Panc1 (cell line): ENCODE measurements around the gene RFC5. TPM values are rescaled to one million over a fixed set of nuclear protein-coding genes. Genes with fewer than 3 reads are reported as not detected.

Experiments
- ATAC-seq: fragments of 200-7000 bp; cut with Tn5 transposase; 2 replicates; pipeline ENCODE4 v1.9.1; 2020; ENCODE audit warnings: mild to moderate bottlenecking, moderate library complexity
- BruUV-seq: library from RNA; stranded (reverse); fragments of 400-500 nt; replicated peaks from 2 replicates; lab custom pipeline; 2021; lab: Mats Ljungman, UMichigan
- CTCF ChIA-PET: fragments of 300-600 bp; sonication (Branson Sonifier 250); formaldehyde crosslinking; loops from one replicate; lab custom pipeline; 2022; ENCODE audit warnings: antibody characterized with exemption; lab: Charles Lee
- POLR2A ChIA-PET: fragments of 300-600 bp; sonication (Branson Sonifier 250); formaldehyde crosslinking; loops from one replicate; lab custom pipeline; 2022; ENCODE audit warnings: antibody characterized with exemption; lab: Charles Lee
- DNase-seq: peaks from one replicate; pipeline ENCODE4 v3.0.0-alpha.2; 2010; ENCODE audit warnings: low read depth, low spot score
- H3K27ac ChIP-seq: 2 replicates; pipeline ENCODE4 v1.5.1; 2011; ENCODE audit warnings: mild to moderate bottlenecking, low read length, inconsistent platforms
- H3K27me3 ChIP-seq: fragments of 200-500 bp; sonication (Bioruptor generic); 2 replicates; pipeline ENCODE4 v1.6.0; 2014; ENCODE audit warnings: low read length, inconsistent platforms; ENCODE audit not compliant: control insufficient read depth, insufficient read depth
- H3K36me3 ChIP-seq: fragments of 200-500 bp; sonication (Bioruptor generic); 2 replicates; pipeline ENCODE4 v1.5.1; 2014; ENCODE audit warnings: inconsistent platforms, mild to moderate bottlenecking, low read length, moderate library complexity; ENCODE audit not compliant: control insufficient read depth, insufficient read depth
- H3K4me1 ChIP-seq: 2 replicates; pipeline ENCODE4 v1.5.1; 2011; ENCODE audit warnings: inconsistent platforms, mild to moderate bottlenecking, low read length, moderate library complexity; ENCODE audit not compliant: control insufficient read depth, insufficient read depth
- H3K4me3 ChIP-seq, 2 experiments: 2 replicates each; pipeline ENCODE4 v1.5.1; 2011 to 2012; ENCODE audit warnings: low read depth in 2 of 2, low read length in 2 of 2, mild to moderate bottlenecking in 2 of 2, inconsistent platforms in 1 of 2, moderate library complexity in 1 of 2
- H3K9me3 ChIP-seq: fragments of 200-500 bp; sonication (Bioruptor generic); 2 replicates; pipeline ENCODE4 v1.5.1; 2014; ENCODE audit warnings: low read depth, mild to moderate bottlenecking, inconsistent platforms, low read length, moderate library complexity; ENCODE audit not compliant: control insufficient read depth, insufficient read depth
- CTCF ChIP-seq: fragments of 450-650 bp; IDR thresholded peaks from 2 replicates; pipeline ENCODE4 v1.5.1; 2017; ENCODE audit warnings: mild to moderate bottlenecking
- POLR2AphosphoS5 ChIP-seq: IDR thresholded peaks from 2 replicates; pipeline ENCODE4 v1.6.1; 2012; ENCODE audit warnings: mild to moderate bottlenecking, low read depth, low read length, moderate library complexity
- SIN3A ChIP-seq: IDR thresholded peaks from 2 replicates; pipeline ENCODE4 v1.6.1; 2012; ENCODE audit warnings: low read depth, mild to moderate bottlenecking, low read length, moderate library complexity, borderline replicate concordance; ENCODE audit not compliant: insufficient read depth
- TCF7L2 ChIP-seq: IDR thresholded peaks from 2 replicates; pipeline ENCODE4 v1.6.1; 2011; ENCODE audit warnings: mild to moderate bottlenecking, low read depth, low read length, inconsistent platforms
- in situ Hi-C: cut with HindIII; loops from 2 replicates; pipeline ENCODE4 v1.10.0; 2016; ENCODE audit warnings: low sequenced_read_pairs, low pct_unique_long_range_greater_than_20kb
- intact Hi-C: fragments of 100-400 bp; cut with micrococcal nuclease; formaldehyde crosslinking; loops from one replicate; pipeline ENCODE4 v1.10.0; 2022; ENCODE audit not compliant: unreplicated experiment
- total RNA-seq: library from RNA; stranded (reverse); gene quantifications from one replicate; pipeline ENCODE4 v1.2.1, GENCODE V29; 2021; ENCODE audit not compliant: unreplicated experiment
- TF ChIP-seq, protein P1 (sequence below), 2 experiments: IDR thresholded peaks; 2 replicates each; pipeline ENCODE4 v1.6.1; 2011 to 2012; ENCODE audit warnings: low read depth in 2 of 2, control low read depth in 1 of 2, low read length in 1 of 2, mild to moderate bottlenecking in 1 of 2, moderate library complexity in 1 of 2; ENCODE audit not compliant: insufficient read depth in 1 of 2

The RFC5 gene
- total RNA-seq, 1 experiment from 2014 or later, result 25.0 TPM

DNA sequence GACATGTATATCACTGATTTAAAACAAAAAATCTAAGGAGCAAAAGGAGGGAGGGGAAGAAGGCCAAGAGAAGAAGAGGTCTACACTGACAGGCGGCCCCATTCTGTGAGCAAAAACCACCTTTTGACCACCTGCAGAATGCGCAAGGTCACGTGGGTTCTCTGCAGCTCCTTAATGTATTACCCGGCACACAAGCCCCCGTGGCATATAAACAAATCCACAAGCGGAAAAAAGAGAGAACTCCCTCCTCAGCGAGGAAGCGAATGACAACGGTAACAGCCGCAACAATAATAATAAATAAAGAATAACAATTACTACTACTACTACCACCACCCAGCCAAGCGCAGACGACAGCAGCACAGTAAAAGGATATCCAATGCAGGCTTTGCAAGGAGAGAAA, 49.0 kb upstream of the RFC5 start:
- TF ChIP-seq CTCF (no peak), POLR2AphosphoS5 (no peak), TCF7L2 (no peak), SIN3A (no peak)
- TF ChIP-seq, protein P1, sequence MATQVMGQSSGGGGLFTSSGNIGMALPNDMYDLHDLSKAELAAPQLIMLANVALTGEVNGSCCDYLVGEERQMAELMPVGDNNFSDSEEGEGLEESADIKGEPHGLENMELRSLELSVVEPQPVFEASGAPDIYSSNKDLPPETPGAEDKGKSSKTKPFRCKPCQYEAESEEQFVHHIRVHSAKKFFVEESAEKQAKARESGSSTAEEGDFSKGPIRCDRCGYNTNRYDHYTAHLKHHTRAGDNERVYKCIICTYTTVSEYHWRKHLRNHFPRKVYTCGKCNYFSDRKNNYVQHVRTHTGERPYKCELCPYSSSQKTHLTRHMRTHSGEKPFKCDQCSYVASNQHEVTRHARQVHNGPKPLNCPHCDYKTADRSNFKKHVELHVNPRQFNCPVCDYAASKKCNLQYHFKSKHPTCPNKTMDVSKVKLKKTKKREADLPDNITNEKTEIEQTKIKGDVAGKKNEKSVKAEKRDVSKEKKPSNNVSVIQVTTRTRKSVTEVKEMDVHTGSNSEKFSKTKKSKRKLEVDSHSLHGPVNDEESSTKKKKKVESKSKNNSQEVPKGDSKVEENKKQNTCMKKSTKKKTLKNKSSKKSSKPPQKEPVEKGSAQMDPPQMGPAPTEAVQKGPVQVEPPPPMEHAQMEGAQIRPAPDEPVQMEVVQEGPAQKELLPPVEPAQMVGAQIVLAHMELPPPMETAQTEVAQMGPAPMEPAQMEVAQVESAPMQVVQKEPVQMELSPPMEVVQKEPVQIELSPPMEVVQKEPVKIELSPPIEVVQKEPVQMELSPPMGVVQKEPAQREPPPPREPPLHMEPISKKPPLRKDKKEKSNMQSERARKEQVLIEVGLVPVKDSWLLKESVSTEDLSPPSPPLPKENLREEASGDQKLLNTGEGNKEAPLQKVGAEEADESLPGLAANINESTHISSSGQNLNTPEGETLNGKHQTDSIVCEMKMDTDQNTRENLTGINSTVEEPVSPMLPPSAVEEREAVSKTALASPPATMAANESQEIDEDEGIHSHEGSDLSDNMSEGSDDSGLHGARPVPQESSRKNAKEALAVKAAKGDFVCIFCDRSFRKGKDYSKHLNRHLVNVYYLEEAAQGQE (IDR thresholded peaks at IDR 0.05; ENCODE audit: insufficient read depth in 1 of 2, low read depth in 2 of 2, low read length in 1 of 2), result no peak
- no peaks in the 10 kb centered on the region for H3K4me1 ChIP-seq
- in situ Hi-C loops (no loop called here), intact Hi-C loops (no loop called here)
- ATAC-seq, result no peak
- ChIA-PET POLR2A (interaction anchor here (0.6 kb wide), 1 partner anchor 93 kb away, joined by 5 read pairs; the partner anchor contains the start of gene WSB2), CTCF (no interaction called here)
- peaks cover 28% of the 10 kb centered on the region for H3K27me3 ChIP-seq
- no peak overlapping the region for H3K4me3 ChIP-seq
- no peak for DNase-seq
- no TSS peak for BruUV-seq
- H3K36me3 ChIP-seq, result no peaks in the 10 kb centered on the region; the same call in 1 of the 2 replicates
- H3K27ac ChIP-seq, result no peak overlapping the region
- 0 out of 2 replicates have a peak, but pooled peaks cover 4% of the 10 kb centered on the region for H3K9me3 ChIP-seq

DNA sequence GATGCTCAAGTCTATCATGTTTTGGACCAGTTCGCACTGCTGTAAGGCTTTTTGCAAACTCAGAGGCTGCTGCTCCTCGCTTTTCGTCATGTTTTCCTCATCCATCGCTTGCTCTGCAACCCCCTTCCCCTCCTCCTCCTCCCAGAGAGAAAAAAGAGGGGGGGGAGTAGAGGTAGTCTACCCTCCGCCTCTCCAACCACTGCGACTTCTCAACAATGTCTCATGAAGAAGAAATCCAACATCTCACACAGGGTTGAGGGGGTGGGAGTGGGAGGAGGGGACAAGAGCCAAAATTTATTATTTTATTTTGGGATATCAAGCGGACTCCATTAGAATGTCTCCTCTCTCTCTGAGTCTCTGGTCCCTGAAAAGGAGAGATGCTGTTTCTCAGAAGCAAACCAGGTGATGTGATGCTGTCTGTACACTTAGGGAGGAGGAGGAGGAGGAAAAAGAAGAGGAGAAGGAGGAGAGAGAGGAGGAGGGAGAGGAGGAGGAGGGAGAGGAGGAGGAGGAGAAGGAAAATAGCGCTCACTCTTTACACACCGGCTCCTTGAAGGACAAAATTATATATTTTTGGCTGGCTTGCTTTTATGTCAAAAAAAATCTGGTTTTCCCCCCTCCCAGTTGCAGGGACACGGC, 48.2 kb upstream of the RFC5 start:
- H3K36me3 ChIP-seq, result no peaks in the 10 kb centered on the region; the same call in 1 of the 2 replicates
- TF ChIP-seq, protein P1 (IDR thresholded peaks at IDR 0.05; ENCODE audit: insufficient read depth in 1 of 2, low read depth in 2 of 2, low read length in 1 of 2), result no peak
- no peak for TF ChIP-seq POLR2AphosphoS5
- TF ChIP-seq TCF7L2, result no peak
- TF ChIP-seq CTCF, result no peak
- no peak for TF ChIP-seq SIN3A
- no peak for DNase-seq
- intact Hi-C loops (no loop called here), in situ Hi-C loops (no loop called here)
- ChIA-PET POLR2A (no interaction called here), CTCF (no interaction called here)
- peaks cover 28% of the 10 kb centered on the region for H3K27me3 ChIP-seq
- H3K4me3 ChIP-seq, result peak overlapping the region; percentile 49 to 53
- H3K9me3 ChIP-seq, result 0 out of 2 replicates have a peak, but pooled peaks cover 4% of the 10 kb centered on the region
- no peaks in the 10 kb centered on the region for H3K4me1 ChIP-seq
- no peak overlapping the region for H3K27ac ChIP-seq
- ATAC-seq, result no peak; the same call in 1 of the 2 replicates
- BruUV-seq, result no TSS peak
